Measurements from ENCODE around the gene SCN1A. TPM values are rescaled to one million over a fixed set of nuclear protein-coding genes. Genes with fewer than 3 reads are reported as not detected.

The SCN1A gene
- total RNA-seq, 1 experiment from 2014 or later = 1.6 TPM

- no peak for TF ChIP-seq ARID4B (CRISPR knock-in tag; IDR thresholded peaks at IDR 0.05; ENCODE audit: borderline replicate concordance)
Observed at GRCh38 chr2:165958313-165958960, 169.4 kb downstream of the SCN1A start (continued).

GRCh38 chr2:165957030-165957675 lies 170.7 kb downstream of the SCN1A start:
- no peak for ATAC-seq
- no peak for TF ChIP-seq ZNF512 (CRISPR knock-in tag; IDR thresholded peaks at IDR 0.05; ENCODE audit: borderline replicate concordance)
- no peak for TF ChIP-seq ATF1 (CRISPR knock-in tag; IDR thresholded peaks at IDR 0.05)
- no peak for TF ChIP-seq ZNF121 (CRISPR knock-in tag; IDR thresholded peaks at IDR 0.05)
- no peak for TF ChIP-seq HMGXB4 (CRISPR knock-in tag; IDR thresholded peaks at IDR 0.05)
- TF ChIP-seq ATF6 (CRISPR knock-in tag; IDR thresholded peaks at IDR 0.05) = no peak
- no peak for TF ChIP-seq CDX4 (CRISPR knock-in tag; IDR thresholded peaks at IDR 0.05; ENCODE audit: borderline replicate concordance)
- TF ChIP-seq CREM (CRISPR knock-in tag; IDR thresholded peaks at IDR 0.05) = no peak
- no peak for TF ChIP-seq CBFB (CRISPR knock-in tag; IDR thresholded peaks at IDR 0.05; ENCODE audit: low read depth)
- TF ChIP-seq ETV6 (CRISPR knock-in tag; IDR thresholded peaks at IDR 0.05) = no peak
- TF ChIP-seq SOX15 (CRISPR knock-in tag; IDR thresholded peaks at IDR 0.05) = no peak
- no peak for TF ChIP-seq EMX1 (CRISPR knock-in tag; IDR thresholded peaks at IDR 0.05)
- no peak for TF ChIP-seq ATF3 (CRISPR knock-in tag; conservative IDR thresholded peaks at IDR 0.05)
- TF ChIP-seq RELA (CRISPR knock-in tag; IDR thresholded peaks at IDR 0.05; ENCODE audit: borderline replicate concordance) = no peak
- no peak for TF ChIP-seq ZNF425 (CRISPR knock-in tag; conservative IDR thresholded peaks at IDR 0.05)
- TF ChIP-seq MLX (CRISPR knock-in tag; IDR thresholded peaks at IDR 0.05) = no peak
- no peak for TF ChIP-seq PREB (CRISPR knock-in tag; IDR thresholded peaks at IDR 0.05; ENCODE audit: borderline replicate concordance)
- no peak for TF ChIP-seq IRF2 (CRISPR knock-in tag; IDR thresholded peaks at IDR 0.05; ENCODE audit: borderline replicate concordance, low read depth)

More at GRCh38 chr2:165957030-165957675, 170.7 kb downstream of the SCN1A start:
- CTCF ChIA-PET = interaction anchor here (0.6 kb wide), 1 partner anchor 1078 kb away, joined by 5 read pairs; no protein-coding TSS in a partner anchor
- no peak overlapping the region for H3K4me3 Mint-ChIP-seq
- no peaks in the 10 kb centered on the region for H3K27me3 Mint-ChIP-seq (ENCODE audit: low read depth)
- no peaks in the 10 kb centered on the region; the same call in 1 of the 2 replicates for H3K36me3 Mint-ChIP-seq
- no peak overlapping the region for H3K27ac Mint-ChIP-seq
- POLR2A ChIA-PET = interaction anchor here (0.6 kb wide), 1 partner anchor 461 kb away, joined by 11 read pairs; no protein-coding TSS in a partner anchor
- H3K4me1 Mint-ChIP-seq = peaks cover 7% of the 10 kb centered on the region
- no peak for DNase-seq (ENCODE audit: low spot score)
- peaks cover 6% of the 10 kb centered on the region for H3K9me3 Mint-ChIP-seq

All from WTC11 (cell line).